DND-41 (cell line): ENCODE data around the gene MAGI1.

Experiments
- ATAC-seq: fragments of 200-7000 bp; cut with Tn5 transposase; 3 replicates; pipeline ENCODE4 v1.9.1; 2021; ENCODE audit warnings: low read depth; ENCODE audit not compliant: insufficient read depth
- DNase-seq: peaks from one replicate; pipeline ENCODE4 v3.0.0-alpha.2; 2020
- H2AFZ ChIP-seq: 2 replicates; pipeline ENCODE4 v1.6.0; 2012; ENCODE audit warnings: low read depth, low read length
- H3K27ac ChIP-seq: 2 replicates; pipeline ENCODE4 v1.5.1; 2012; ENCODE audit warnings: low read length, inconsistent platforms
- H3K27me3 ChIP-seq: fragments of 200-600 bp; sonication (generic); 2 replicates; pipeline ENCODE4 v1.6.0; 2012; ENCODE audit warnings: low read length, mild to moderate bottlenecking, inconsistent platforms; ENCODE audit not compliant: insufficient read depth, poor library complexity
- H3K36me3 ChIP-seq: 2 replicates; pipeline ENCODE4 v1.5.1; 2012; ENCODE audit warnings: low read length, inconsistent platforms; ENCODE audit not compliant: insufficient read depth
- H3K4me1 ChIP-seq: 2 replicates; pipeline ENCODE4 v1.5.1; 2012; ENCODE audit warnings: mild to moderate bottlenecking, low read length; ENCODE audit not compliant: insufficient read depth
- H3K4me2 ChIP-seq: 2 replicates; pipeline ENCODE4 v1.6.0; 2012; ENCODE audit warnings: mild to moderate bottlenecking, moderate library complexity, low read length, inconsistent platforms; ENCODE audit not compliant: insufficient read depth
- H3K4me3 ChIP-seq, 2 experiments: fragments of 200-600 bp in 1 of 2; shearing (Covaris generic) in 1 of 2; 2 replicates each; pipeline ENCODE4 v1.5.1; 2012 to 2016; ENCODE audit warnings: inconsistent platforms in 2 of 2, low read length in 2 of 2, mild to moderate bottlenecking in 2 of 2, low read depth in 1 of 2, moderate library complexity in 1 of 2
- H3K79me2 ChIP-seq: 2 replicates; pipeline ENCODE4 v1.6.0; 2012; ENCODE audit warnings: low read length, inconsistent platforms; ENCODE audit not compliant: insufficient read depth
- H3K9ac ChIP-seq: 2 replicates; pipeline ENCODE4 v1.6.0; 2012; ENCODE audit warnings: low read depth, mild to moderate bottlenecking, inconsistent platforms, low read length, moderate library complexity
- H3K9me3 ChIP-seq: 2 replicates; pipeline ENCODE4 v1.5.1; 2012; ENCODE audit warnings: low read length, moderate library complexity, mild to moderate bottlenecking, inconsistent platforms; ENCODE audit not compliant: insufficient read depth, severe bottlenecking
- H4K20me1 ChIP-seq: 2 replicates; pipeline ENCODE4 v1.6.0; 2012; ENCODE audit warnings: low read length; ENCODE audit not compliant: insufficient read depth
- EZH2 ChIP-seq: IDR thresholded peaks from 3 replicates; pipeline ENCODE4 v1.6.1; 2012; ENCODE audit warnings: borderline replicate concordance, low read depth, mild to moderate bottlenecking, moderate library complexity, low read length, inconsistent platforms; ENCODE audit not compliant: severe bottlenecking
- TF ChIP-seq, protein P1 (sequence below): IDR thresholded peaks from 2 replicates; pipeline ENCODE4 v1.5.1; 2012; ENCODE audit warnings: borderline replicate concordance, low read length, moderate library complexity, mild to moderate bottlenecking; ENCODE audit not compliant: poor library complexity, severe bottlenecking; ENCODE audit errors: extremely low read depth

MAGI1 gene

DNA sequence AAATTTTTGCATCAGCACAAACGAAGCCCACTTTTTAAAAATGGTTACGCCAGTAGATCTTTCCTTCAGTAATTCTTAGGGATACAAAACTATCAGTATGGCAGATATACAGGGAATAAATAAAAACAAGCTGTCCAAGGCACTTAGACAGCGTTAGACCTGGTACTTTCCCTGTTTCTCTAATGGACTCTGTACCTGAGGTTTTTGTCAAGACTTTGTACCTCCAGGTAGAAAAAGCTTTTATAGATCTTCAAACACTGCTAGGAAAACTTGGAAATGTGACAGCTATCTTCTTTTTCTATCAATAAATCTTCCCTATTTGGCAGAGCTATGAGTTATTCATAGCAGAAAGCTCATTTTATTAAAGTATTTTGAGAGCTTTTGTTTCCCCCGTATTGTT, 477.8 kb downstream of the MAGI1 start:
- H3K9ac ChIP-seq = no peak overlapping the region
- ATAC-seq (no peak), DNase-seq (no peak)
- H3K4me1 ChIP-seq = no peaks in the 10 kb centered on the region
- H3K27ac ChIP-seq = no peak overlapping the region
- H4K20me1 ChIP-seq = no peaks in the 10 kb centered on the region
- TF ChIP-seq, protein P1, sequence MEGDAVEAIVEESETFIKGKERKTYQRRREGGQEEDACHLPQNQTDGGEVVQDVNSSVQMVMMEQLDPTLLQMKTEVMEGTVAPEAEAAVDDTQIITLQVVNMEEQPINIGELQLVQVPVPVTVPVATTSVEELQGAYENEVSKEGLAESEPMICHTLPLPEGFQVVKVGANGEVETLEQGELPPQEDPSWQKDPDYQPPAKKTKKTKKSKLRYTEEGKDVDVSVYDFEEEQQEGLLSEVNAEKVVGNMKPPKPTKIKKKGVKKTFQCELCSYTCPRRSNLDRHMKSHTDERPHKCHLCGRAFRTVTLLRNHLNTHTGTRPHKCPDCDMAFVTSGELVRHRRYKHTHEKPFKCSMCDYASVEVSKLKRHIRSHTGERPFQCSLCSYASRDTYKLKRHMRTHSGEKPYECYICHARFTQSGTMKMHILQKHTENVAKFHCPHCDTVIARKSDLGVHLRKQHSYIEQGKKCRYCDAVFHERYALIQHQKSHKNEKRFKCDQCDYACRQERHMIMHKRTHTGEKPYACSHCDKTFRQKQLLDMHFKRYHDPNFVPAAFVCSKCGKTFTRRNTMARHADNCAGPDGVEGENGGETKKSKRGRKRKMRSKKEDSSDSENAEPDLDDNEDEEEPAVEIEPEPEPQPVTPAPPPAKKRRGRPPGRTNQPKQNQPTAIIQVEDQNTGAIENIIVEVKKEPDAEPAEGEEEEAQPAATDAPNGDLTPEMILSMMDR = no peak
- no peak for TF ChIP-seq EZH2
- no peak overlapping the region for H3K4me3 ChIP-seq
- no peaks in the 10 kb centered on the region for H3K36me3 ChIP-seq
- no peaks in the 10 kb centered on the region for H3K79me2 ChIP-seq
- no peak overlapping the region for H3K4me2 ChIP-seq
- H3K27me3 ChIP-seq = no peaks in the 10 kb centered on the region
- H2AFZ ChIP-seq = no peak overlapping the region
- no peaks in the 10 kb centered on the region for H3K9me3 ChIP-seq

DNA sequence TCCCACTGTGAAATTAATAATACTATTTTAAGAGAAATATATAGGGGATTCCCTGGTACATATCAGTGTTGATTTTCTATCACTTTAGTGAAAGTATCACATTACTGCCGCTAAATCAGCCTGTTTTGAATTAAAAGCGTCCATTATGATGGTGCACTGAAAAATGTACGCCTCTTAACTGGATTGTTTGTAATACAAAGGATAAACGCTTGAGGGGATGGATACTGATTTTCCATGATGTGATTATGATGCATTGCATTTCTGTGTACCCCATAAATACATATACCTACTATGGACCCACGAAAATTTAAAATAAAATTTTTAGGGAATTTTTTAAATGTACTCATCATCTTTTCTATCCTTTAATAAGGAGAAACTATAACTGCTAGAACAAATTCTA, 478.6 kb downstream of the MAGI1 start:
- Histone ChIP-seq H3K27ac (no peak overlapping the region), H3K27me3 (no peaks in the 10 kb centered on the region), H3K9me3 (no peaks in the 10 kb centered on the region)

DNA sequence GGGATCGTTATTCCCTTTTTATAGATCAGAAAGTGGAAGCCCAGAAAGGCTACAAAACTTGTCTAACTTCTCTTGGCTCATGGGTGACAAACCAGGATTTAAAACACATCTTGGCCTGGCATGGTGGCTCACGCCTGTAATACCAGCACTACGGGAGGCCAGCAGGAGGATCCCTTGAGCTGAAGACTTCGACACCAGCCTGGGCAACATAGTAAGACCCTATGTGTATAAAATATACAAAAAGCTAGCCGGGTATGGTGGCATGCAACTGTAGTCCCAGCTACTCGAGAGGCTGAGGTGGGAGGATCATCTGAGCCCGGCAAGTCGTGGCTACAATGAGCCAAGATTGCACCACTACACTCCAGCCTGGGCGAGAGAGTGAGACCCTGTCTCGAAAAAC, 479.1 kb downstream of the MAGI1 start:
- TF ChIP-seq, protein P1 = no peak
- no peak for TF ChIP-seq EZH2
- Histone ChIP-seq H3K4me3 (no peak overlapping the region), H2AFZ (no peak overlapping the region), H3K4me1 (no peaks in the 10 kb centered on the region), H4K20me1 (no peaks in the 10 kb centered on the region), H3K27me3 (no peaks in the 10 kb centered on the region), H3K9me3 (no peaks in the 10 kb centered on the region), H3K79me2 (no peaks in the 10 kb centered on the region), H3K36me3 (no peaks in the 10 kb centered on the region), H3K9ac (no peak overlapping the region), H3K27ac (no peak overlapping the region), H3K4me2 (no peak overlapping the region)
- DNase-seq (no peak), ATAC-seq (no peak)

More for the DNA sequence above, 478.6 kb downstream of the MAGI1 start:
- Histone ChIP-seq H3K36me3 (no peaks in the 10 kb centered on the region), H2AFZ (no peak overlapping the region), H3K4me3 (no peak overlapping the region), H3K4me1 (no peaks in the 10 kb centered on the region), H3K4me2 (no peak overlapping the region), H3K9ac (no peak overlapping the region), H3K79me2 (no peaks in the 10 kb centered on the region), H4K20me1 (no peaks in the 10 kb centered on the region)
- ATAC-seq (no peak), DNase-seq (no peak)
- TF ChIP-seq EZH2 = no peak

DNA sequence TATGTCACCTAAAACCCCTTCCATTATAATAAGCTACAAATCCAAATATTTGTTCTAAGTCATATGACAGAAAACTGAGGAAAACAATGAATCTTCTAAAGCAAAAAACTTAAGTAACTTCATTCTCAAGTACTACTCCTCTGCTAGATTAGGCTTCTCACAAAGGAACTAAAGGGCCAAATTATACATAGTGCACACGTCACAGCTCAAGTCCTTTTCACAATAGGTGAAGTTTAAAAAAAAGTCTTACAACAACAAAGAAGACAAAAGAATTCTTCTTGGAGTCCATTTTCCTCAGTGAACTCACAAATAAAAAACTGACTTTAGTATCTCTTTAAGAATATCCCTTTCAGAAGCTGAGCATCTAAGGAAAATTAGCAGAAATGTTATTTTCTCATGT, 479.9 kb downstream of the MAGI1 start:
- Histone ChIP-seq H3K9me3 (no peaks in the 10 kb centered on the region), H4K20me1 (no peaks in the 10 kb centered on the region), H3K79me2 (no peaks in the 10 kb centered on the region), H3K27me3 (no peaks in the 10 kb centered on the region), H3K4me1 (no peaks in the 10 kb centered on the region), H3K36me3 (no peaks in the 10 kb centered on the region), H2AFZ (no peak overlapping the region), H3K4me3 (no peak overlapping the region), H3K9ac (no peak overlapping the region), H3K27ac (no peak overlapping the region), H3K4me2 (no peak overlapping the region)
- ATAC-seq (no peak), DNase-seq (no peak)
- TF ChIP-seq, protein P1 = no peak
- no peak for TF ChIP-seq EZH2
